Measurements from ENCODE around the gene ITPK1. TPM values are rescaled to one million over a fixed set of nuclear protein-coding genes. Genes with fewer than 3 reads are reported as not detected.

The ITPK1 gene
- polyA plus RNA-seq, 4 donors, result 26.9 to 36.1 (median 34.2) TPM

DNA sequence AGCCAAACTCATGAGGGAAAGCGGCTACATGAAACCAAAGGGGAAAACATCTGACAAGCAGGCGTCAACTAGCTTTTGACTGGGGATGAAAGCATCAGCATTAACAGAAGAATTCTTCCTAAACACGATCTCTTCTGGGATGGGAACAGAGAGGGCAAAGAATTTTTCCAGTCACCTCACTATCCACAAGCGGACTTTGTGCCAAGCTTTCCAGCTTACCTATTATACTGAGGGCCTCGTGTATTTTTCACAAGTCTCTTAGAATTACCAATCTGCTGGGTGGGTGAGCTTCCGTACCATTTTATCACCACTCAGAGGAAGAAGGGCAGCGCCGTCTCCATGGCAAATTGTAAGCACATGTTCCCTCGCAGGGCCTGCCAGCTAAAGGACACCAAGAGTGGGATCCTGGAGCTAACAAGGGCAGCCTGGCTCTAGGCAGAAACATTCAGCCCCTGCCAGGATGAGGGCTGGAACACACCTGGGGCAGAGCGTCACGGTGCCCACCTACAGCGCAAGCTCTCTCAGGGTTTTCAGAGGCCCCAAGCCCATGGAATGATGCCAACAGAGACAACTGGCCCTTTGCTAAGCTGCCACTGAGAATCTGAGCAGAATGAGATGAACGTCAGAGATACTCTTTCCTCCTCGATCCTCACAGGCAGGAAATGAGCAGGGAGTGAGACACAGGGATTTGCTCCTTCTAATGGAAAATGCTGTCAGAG is 118.2 kb downstream of the ITPK1 start:
- no peak for DNase-seq (ENCODE audit: low read depth in 4 of 4, low spot score in 2 of 4)

DNA sequence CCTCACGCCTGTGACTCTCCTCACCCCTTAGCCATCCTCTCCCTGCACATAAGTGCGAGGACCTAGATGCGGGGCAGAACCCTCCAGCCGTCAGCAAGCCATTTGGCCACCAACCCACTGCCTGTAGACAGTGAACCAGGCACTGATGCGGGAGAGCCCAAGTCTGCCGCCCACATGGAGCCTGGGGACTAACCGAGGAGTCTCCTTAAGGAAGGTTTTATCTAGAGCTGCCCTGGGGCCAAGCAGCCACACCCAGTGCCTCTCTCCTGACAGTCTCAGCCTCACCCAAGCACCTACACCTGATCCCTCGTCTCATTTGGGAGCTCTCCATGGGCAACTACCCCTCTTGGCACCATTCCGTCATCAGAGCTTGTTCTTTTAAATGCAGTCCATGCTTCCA is 120.1 kb downstream of the ITPK1 start:
- DNase-seq (ENCODE audit: low read depth in 4 of 4, low spot score in 2 of 4), result no peak

DNA sequence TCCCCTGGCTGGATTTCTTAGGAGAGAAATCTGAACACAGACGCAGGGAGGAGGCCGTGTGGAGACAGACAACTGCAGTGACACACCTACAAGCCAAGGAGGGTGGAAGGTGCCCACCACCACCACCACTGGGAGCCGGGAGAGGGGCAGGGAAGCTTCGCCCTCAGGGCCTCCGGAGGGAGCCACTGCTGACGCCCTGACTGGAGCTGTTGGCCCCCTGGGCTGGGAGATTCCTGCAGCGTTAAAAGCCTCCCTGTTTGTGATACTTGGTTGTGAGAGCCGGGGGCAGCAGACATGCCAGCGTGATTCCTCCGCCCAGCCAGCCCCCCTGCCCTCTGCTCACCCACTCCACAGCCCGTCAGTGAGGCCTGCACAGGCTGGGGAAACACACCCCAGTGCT is 120.8 kb downstream of the ITPK1 start:
- DNase-seq (ENCODE audit: low read depth in 4 of 4, low spot score in 2 of 4), result no peak

DNA sequence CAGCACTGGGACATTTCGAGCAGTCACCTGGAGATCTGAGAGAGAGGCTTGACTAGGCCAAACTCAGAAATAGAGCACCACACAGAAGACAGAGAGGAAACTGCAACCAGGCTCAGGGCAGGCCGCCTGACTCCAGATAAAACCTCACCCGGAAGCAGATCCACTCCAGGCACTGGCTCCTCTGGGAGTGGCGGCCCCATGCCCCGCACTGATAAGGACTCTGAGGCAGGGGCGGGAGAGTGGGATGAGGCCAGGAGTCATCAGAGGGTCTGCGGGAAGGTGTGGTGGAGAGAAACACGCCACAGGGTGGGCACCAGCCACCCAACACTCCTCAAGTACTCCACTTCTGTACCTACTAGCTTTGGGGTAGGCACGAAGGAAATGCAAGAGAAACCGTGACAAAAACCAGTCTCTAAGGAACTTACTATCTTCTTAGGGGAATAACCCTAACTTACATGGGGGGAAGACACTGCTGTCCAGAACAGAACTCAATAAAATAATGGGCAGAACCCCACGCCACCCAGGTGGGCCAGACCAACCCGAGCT is 121.5 kb downstream of the ITPK1 start:
- no peak for DNase-seq (ENCODE audit: low read depth in 4 of 4, low spot score in 2 of 4)

DNA sequence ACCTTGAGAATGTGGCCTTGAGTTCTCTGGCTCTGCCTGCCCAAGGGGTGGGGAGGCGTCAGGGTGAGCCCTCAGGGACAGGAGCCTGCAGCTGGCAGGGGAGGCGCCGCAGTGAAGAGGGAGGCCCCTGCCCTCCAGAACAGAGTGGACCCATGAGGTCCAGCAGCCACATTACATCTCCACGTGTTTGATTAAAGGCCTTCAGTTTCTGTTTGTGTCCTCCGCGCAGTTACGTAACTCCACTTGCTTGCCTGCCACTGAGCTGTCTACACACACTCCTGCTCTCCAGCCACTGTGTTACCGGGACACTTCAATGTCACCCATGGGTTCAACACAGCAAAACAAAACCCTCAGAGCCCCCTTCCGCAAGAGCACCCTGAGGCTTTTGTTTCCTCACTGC is 122.4 kb downstream of the ITPK1 start:
- no peak for DNase-seq (ENCODE audit: low read depth in 4 of 4, low spot score in 2 of 4)

DNA sequence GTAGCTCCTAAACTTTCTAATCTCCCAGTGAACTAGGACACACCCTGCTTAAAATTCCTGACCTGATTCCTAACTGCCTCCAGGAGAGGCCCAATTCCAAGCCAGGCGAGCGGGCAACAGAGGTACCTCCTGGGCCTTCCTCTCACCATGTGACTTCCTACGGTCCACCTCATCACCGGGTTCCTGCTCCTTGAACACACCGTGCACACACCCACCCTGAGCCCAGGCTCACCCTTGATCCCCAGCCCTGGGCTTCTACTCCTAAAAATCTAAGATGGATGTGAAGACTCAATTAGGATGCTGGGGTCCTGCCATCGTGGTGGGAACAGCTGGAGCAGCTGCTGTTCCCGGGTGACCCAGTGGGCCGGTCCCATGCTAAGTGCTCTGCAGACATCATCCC is 124.2 kb downstream of the ITPK1 start:
- DNase-seq (ENCODE audit: low read depth in 4 of 4, low spot score in 2 of 4), result no peak

DNA sequence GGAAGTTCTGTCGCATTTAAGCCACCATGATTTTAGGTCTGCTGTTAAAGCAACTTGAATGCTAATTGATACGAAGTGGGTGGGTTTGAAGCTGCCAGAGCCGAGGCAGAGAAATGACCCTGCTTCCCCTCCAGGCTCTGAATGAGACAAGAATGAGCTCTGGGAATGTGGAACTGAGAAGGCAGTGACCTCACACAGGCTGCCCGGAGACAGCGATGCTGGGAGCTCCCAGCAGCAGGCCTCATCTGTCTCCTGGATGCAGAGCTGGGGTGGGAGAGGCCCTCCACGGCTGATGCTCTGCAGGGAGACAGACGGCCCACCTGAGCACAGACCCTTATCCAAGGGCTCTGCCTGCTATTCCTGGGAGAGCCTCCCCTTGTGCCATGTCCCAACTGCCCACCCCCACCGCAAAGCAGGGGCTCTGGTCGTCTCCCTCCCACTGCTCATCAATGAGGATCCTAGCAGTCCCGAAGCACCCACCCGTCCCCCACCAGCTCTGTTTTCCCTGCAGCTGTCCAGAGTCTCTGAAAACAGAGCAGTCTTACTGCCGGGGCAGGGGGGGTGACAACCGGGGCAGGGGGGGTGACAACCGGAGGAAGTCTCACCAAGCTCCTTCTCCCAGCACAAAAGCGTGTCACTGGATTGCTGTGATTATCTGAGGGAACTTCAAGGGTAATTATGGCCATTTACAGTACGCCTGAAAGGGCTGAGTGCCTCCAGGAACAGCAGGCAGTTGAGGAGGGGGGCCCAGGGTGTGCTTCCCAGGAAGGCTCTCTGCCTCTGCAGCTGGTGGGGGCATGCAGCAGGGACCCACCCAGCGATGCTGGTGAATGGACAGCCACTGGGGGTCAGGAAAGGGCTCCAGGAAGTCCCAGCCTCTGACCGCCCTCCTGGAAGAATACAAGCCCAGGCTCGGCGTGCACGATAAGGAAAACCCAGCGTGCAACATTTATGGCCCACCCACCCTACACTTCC is 125.0 kb downstream of the ITPK1 start:
- DNase-seq (ENCODE audit: low read depth in 4 of 4, low spot score in 2 of 4), result no peak

DNA sequence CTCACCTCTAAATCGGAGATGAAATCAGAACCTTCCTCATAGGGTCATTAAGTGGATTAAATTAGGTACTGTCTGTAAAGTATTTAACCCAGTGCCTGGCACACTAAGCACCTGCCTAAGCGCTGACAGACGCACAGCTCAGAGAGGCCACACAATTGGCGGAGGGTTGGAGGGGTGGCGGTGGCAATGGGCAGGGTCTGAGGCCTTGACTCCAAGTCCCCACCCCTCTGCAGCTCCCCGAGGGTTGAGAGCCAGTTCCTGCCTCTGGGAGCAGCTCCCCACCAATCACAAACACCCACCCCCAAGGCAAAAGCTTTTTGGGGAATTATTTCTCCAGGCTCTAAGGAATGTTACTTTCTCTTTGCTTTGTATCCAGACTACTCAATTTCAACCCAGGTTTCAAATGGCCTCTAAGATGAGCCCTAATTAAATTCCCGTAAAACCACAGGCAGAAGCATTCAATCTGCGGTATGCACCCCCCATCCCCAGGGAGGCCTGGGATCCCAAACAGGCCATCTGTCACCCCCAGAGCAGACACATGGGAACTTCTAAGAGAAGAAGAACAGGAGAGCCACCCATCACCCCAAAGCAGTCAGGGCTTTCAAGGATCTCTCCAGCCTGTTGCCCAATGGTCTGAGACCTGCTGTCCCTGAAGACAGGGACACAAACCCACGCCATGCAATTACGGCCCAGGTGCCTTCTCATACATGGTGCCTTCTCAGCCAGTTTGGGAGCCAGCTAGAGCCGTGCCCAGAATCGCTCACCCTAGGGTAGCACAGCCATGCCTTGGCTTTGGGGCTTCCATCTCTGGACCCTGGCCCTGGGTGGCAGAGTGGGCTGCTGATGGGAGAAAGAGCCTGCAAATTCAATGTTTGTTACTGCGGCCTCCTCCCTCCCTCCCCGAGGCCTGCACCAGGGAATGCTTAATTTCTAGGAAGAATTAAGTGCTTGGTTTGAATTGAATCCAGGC is 126.7 kb downstream of the ITPK1 start:
- no peak for DNase-seq (ENCODE audit: low read depth in 4 of 4, low spot score in 2 of 4)

DNA sequence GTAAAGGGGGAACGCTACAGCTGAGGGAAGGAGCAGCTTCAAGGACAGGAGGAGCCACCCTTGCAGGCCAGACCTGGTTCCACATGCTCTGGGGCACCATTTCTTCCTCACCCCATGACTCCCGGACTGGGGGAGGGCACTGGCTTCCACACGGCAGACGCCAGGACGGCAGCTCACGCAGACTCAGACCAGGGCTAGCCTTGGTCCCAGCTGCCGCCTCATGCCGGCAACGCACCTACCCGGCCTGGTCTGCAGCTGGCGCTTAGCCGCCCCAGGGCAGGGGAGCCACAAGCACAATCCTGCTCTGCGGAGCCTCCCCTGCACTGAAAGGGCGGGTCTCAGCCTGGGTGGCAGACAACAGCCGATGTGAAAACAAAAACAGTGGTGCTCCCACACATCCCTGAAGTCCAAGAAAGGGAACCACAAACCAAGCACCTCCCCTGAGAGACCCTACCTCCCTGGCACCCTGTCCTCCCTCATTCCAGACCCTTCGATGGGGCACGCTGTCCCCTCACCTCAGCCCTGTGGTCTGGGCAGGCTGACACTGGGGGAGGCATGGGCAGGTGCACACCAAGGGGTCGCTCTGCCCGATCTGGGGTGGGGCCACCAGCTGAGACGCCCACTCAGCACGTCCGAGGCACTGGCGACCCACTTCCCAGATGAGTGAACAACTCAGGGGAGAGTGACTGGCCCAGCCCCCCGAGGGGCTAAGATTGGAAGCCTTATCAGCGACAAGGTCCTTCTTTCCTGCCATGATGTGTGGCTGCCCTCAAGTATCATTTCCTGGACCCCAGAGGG is 127.8 kb downstream of the ITPK1 start:
- DNase-seq (ENCODE audit: low read depth in 4 of 4, low spot score in 2 of 4), result no peak

DNA sequence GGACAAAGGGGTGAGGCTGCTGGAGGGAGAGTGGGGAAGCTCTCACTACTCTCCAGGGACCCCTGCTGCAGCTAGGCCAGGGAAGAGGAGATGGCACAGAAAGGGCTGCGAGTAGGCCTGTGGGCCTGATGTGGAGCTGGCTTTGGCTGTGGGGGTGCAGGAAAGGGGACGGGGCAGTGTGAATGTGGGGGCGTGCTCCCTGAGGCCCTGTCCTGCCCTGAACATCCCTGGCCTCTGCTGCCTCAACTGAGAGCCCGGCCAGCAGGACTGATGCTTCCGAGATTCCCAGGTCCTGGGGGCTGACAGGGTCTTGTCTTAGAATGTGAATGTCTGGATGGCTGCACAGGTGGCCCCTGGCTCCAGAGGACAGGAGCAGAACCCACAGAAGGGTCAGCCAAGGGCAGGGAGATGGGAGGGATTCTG is 128.6 kb downstream of the ITPK1 start:
- DNase-seq (ENCODE audit: low read depth in 4 of 4, low spot score in 2 of 4), result no peak

DNA sequence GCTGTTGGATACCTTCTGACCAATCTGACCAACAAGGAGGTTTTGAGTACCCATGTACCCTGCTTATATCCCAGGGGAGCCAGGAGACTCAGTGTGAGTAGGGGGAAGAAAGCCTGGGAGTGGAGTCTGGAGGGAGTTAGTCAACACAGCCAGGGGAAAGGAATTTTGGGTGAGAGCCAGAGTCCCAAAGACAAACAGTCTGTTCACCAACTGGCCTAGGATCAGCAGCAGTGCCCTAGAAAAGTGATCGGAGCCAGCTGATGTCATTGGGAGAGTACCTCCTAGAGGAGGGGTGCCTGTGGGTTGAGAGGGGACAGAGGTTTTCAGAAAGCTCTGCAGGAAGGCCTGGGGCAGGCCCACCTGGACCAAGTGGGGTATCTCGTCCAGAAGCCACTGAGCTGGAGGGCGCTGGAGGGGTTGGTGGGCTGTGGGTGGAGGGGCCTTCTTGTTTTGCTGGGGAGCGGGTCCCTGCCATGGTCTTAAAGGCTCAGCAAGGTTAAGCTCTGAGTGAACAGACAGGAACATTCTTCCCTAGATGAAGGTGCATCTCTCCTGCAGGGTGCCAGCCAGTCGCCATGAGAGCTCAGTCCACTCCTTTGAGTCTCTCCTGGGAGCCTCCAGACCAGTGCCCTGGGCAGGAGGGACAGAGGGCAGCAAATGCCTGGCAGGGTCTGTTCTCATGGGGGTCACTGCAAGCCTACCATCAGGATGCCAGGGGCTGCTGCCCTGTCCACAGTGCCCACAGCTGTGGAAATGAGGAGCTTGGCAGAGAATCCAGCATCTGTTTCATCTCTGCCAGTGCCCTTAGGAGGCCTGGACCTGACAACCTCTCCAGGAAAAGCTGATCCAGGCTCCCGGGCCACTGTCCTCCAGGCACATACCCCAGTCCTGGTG is 129.2 kb downstream of the ITPK1 start:
- no peak for DNase-seq (ENCODE audit: low read depth in 4 of 4, low spot score in 2 of 4)

DNA sequence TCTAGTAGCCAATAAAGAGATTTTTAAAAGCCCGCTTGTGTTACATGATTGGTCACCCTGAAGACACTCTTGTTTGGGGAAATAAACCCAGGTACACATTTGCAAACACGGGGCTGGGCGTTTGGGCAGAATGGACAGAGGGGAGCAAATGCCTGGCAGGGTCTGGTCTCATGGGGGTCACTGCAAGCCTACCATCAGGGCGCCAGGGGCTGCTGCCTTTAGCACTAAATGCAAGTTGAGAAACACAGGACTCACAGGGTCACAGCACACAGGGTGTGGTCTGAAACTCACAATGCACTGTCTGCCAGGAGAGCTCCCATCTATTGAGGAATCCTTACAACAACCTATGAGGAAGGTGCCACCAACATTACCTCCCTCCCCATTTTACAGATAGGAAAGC is 130.2 kb downstream of the ITPK1 start:
- no peak for DNase-seq (ENCODE audit: low read depth in 4 of 4, low spot score in 2 of 4)

DNA sequence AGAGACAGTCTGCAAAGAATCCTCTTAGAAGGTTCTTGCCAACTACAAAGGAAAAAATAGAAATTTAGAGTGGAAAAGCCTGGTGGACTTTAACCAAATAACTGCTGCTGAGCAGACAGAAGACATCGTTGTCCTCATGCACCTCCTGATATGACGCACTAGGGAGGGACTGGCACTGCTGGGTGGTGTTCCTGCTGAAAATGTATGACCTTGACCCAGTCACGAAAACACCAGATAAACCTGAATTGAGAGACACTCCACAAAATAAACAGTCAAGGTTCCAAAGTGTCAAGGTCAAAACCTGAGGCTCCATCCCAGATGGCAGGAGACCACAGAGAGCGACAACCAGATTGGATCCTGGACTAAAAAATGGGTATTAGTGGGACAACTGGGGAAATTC is 130.8 kb downstream of the ITPK1 start:
- no peak for DNase-seq (ENCODE audit: low read depth in 4 of 4, low spot score in 2 of 4)

DNA sequence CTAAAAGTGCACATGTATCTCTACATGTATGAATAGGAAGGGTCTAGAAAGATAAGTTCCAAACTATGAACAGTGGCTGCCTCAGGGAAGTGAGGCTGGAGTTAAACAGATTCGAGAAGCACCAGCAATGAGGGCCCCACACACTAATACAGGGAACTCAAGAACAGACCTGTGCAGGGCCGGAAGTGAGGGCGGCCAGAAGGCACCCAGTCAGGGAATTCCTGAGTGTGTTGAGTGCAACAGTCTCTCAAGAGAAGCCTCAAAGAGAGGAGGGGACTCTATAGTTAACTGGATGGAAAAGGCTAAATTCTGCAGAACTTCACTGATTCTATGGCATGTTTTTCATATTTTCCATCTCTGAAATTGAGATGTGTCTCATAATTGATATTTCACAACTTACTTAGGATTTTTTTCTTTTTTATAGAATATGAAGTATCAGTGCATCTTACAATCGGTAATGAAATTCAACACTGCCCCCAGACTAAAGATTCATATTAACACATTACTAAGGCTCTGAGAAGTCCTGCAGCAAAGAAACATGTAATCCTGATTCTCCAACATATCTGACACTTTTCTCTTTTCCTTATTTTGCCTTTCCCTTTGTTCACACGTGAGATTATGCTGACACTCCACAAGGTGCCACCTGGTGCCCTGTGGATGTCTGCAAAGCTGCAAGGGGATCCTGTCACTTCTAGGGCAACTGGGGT is 131.5 kb downstream of the ITPK1 start:
- DNase-seq (ENCODE audit: low read depth in 4 of 4, low spot score in 2 of 4), result no peak

DNA sequence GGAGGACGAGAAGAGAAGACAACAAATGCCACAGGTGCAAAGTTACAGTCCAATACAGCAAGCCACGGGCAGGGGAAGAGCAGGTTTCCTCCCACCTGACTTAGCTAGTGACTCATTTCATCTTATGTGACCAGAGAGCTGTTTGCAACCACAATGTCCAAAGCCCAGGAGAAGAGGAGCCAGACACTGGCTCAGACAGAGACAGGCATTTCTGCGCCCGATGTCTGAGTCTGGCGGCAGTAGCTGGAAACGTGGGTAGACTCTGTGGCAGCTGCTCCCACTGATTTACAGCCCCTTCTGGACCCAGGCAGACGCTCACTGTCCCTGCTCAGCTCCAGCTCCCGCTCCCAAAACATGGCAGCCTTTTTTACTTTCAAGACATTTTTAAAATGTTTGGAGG is 132.8 kb downstream of the ITPK1 start:
- no peak for DNase-seq (ENCODE audit: low read depth in 4 of 4, low spot score in 2 of 4)

DNA sequence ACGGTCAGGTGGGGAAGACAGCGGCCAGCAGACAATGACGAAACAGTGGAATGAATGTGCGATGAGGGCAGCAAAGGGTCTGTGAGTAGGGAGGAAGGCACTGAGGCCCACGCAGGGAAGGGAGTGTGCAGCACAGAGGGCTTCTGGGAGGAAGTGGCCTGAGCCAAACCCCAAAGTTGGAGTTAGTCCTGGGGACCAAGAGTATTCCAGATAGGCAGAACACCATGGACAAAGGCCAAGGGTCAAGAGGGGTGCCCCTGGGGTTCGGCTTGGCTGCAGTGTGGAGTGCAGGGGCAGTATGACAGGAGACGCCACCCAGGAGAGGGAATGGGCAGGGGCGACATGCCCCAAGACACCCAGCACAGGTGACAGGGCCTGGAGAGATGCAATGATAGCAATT is 134.0 kb downstream of the ITPK1 start:
- DNase-seq (ENCODE audit: low read depth in 4 of 4, low spot score in 2 of 4), result no peak

DNA sequence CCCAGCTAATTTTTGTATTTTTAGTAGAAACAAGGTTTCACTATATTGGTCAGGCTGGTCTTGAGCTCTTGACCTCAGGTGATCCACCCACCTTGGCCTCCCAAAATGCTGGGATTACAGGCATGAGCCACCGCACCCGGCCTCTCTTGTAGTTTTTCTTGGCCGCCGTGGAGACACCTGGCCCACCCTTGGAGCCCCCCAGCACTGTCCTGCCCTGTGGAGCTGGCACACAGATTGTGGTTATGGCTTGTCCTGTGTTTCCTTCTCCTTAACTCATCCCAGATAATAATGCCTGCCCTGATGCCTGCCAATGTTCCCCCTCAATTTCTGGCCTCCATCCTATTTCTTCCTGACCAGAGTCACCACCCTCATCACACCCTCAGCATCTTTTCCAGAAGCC is 134.9 kb downstream of the ITPK1 start:
- DNase-seq (ENCODE audit: low read depth in 4 of 4, low spot score in 2 of 4), result no peak

Measured in left renal cortex interstitium (tissue), 4 donors.